Adipocyte (in vitro differentiated cells): ENCODE results near the gene PDCD7.
"Not testable (repeated sequence)": the region's sequence is repeated elsewhere in the genome, so short reads cannot be mapped to it uniquely, and the experiment has no call there.

Experiments
- DNase-seq: peaks from one replicate; pipeline ENCODE4 v3.0.0-alpha.2; 2015; ENCODE audit warnings: low read depth
- H3K27me3 ChIP-seq: replicated peaks from 2 replicates; pipeline ENCODE4 v1.7.0; 2013; ENCODE audit warnings: mild to moderate bottlenecking, low read length, moderate library complexity; ENCODE audit not compliant: control insufficient read depth, insufficient read depth
- H3K36me3 ChIP-seq: 2 replicates; pipeline ENCODE4 v1.7.0; 2013; ENCODE audit warnings: low read length, mild to moderate bottlenecking, moderate library complexity; ENCODE audit not compliant: control insufficient read depth, insufficient read depth, severe bottlenecking
- H3K4me1 ChIP-seq: 2 replicates; pipeline ENCODE4 v1.7.0; 2013; ENCODE audit warnings: mild to moderate bottlenecking, low read length, moderate library complexity; ENCODE audit not compliant: control insufficient read depth, insufficient read depth
- H3K4me3 ChIP-seq: 2 replicates; pipeline ENCODE4 v1.7.0; 2013; ENCODE audit warnings: mild to moderate bottlenecking, low read length, moderate library complexity
- H3K9ac ChIP-seq: 2 replicates; pipeline ENCODE4 v1.7.0; 2013; ENCODE audit warnings: mild to moderate bottlenecking, low read length, moderate library complexity
- H3K9me3 ChIP-seq: 2 replicates; pipeline ENCODE4 v1.7.0; 2013; ENCODE audit warnings: mild to moderate bottlenecking, low read length, moderate library complexity; ENCODE audit not compliant: control insufficient read depth

PDCD7 gene

GRCh38 chr15:65133548-65134200, at the start of gene PDCD7:
Gene PDCD7, minus strand, starts transcription at chr15:65133808. Its CDS starts 27 bp downstream, at chr15:65133781.
- peak; percentile 96 for DNase-seq
- H3K27me3 ChIP-seq, result no peaks in the 10 kb centered on the region

GRCh38 chr15:65182538-65182937, 48.9 kb upstream of the PDCD7 start:
- H3K4me3 ChIP-seq, result peak overlapping the region; percentile 95
- H3K27me3 ChIP-seq, result no peaks in the 10 kb centered on the region
- no peaks in the 10 kb centered on the region for H3K9me3 ChIP-seq
- no peak for DNase-seq
- peaks cover 30% of the 10 kb centered on the region for H3K36me3 ChIP-seq
- peaks cover 18% of the 10 kb centered on the region for H3K4me1 ChIP-seq
- peak overlapping the region; percentile 46 for H3K9ac ChIP-seq

More at GRCh38 chr15:65133548-65134200, at the start of gene PDCD7:
- Histone ChIP-seq H3K4me3 (peak within 1 kb of the TSS; percentile 89), H3K9me3 (no peaks in the 10 kb centered on the region), H3K36me3 (peaks cover 14% of the 10 kb centered on the region), H3K4me1 (peaks cover 13% of the 10 kb centered on the region), H3K9ac (peak within 1 kb of the TSS; percentile 94)

DNA sequence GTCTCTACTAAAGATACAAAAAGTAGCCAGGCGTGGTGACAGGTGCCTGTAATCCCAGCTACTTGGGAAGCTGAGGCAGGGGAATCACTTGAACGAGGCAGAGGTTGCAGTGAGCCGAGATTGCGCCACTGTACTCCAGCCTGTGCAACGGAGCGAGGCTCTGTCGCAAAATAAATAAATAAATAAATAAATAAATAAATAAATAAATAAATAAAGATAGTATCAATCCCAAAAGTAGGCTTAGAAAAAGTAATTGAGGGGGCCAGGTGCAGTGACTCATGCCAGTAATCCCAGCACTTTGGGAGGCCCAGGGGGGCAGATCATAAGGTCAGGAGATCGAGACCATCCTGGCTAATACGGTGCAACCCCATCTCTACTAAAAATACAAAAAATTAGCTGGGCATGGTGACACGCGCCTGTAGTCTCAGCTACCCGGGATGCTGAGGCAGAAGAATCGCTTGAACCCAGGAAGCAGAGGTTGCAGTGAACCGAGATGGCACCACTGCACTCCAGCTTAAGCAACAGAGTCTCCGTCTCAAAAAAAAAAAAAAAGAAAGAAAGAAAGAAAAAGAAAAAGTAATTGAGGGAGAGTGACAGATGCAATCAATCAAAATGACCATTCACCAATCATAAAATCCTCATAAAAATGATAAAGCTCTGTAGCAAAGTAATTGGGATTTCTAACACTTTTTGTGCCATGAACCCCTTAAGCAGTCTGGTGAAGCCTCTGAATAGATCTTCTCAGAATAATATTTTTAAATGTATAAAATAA, 48.2 kb upstream of the PDCD7 start:
- H3K9ac ChIP-seq, result peak overlapping the region; percentile 46
- not testable (repeated sequence) for DNase-seq, H3K4me3 ChIP-seq, H3K27me3 ChIP-seq, H3K9me3 ChIP-seq
- peaks cover 37% of the 10 kb centered on the region for H3K36me3 ChIP-seq
- peaks cover 18% of the 10 kb centered on the region for H3K4me1 ChIP-seq

DNA sequence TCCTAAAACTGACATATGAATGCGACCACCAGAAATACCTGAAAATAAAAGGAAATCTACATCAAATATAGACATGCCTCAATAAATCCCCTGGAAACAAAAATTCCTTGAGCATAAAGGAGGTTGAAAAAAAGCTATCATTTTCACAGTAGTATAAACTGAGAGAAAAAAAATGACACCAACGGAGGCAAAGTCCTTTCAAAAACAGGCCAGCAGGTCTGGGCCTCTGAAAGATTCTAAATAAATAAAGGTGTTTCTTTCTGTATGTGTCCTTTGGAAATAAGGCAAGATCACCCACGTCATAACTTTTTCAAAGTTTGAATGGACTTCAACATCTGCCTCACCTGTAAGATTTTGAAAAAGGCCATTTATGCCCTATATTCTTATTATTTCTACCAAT, 46.6 kb upstream of the PDCD7 start:
- H3K9me3 ChIP-seq, result no peaks in the 10 kb centered on the region
- no peak overlapping the region for H3K4me3 ChIP-seq
- H3K4me1 ChIP-seq, result peaks cover 13% of the 10 kb centered on the region
- no peaks in the 10 kb centered on the region for H3K27me3 ChIP-seq
- H3K36me3 ChIP-seq, result peaks cover 48% of the 10 kb centered on the region
- no peak overlapping the region for H3K9ac ChIP-seq
- no peak for DNase-seq

DNA sequence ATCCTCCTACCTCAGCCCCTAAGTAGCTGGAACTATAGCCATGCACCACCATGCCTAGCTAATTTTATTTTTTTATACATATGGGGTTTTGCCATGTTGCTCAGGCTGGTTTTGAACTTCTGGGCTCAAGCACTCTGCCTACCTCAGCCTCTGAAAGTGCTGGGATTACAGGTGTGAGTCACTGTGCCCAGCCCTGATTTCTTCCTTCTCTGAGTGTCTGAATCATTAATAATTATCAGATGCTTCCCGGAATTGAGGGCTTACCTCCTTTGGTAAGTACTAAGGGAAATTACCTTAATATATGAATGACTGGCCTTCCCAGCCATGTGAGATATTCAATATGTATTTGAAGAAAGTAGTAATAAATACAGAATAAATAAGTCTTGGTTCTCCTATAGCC, 44.3 kb upstream of the PDCD7 start:
- Histone ChIP-seq H3K4me3 (no peak overlapping the region), H3K9me3 (no peaks in the 10 kb centered on the region), H3K27me3 (no peaks in the 10 kb centered on the region), H3K9ac (no peak overlapping the region), H3K4me1 (peaks cover 12% of the 10 kb centered on the region), H3K36me3 (peaks cover 61% of the 10 kb centered on the region)
- no peak for DNase-seq

GRCh38 chr15:65176056-65176455, 42.4 kb upstream of the PDCD7 start:
- H3K27me3 ChIP-seq, result no peaks in the 10 kb centered on the region
- no peak overlapping the region for H3K4me3 ChIP-seq
- no peak overlapping the region for H3K9ac ChIP-seq
- H3K4me1 ChIP-seq, result no peaks in the 10 kb centered on the region
- peaks cover 78% of the 10 kb centered on the region for H3K36me3 ChIP-seq
- no peaks in the 10 kb centered on the region for H3K9me3 ChIP-seq
- peak; percentile 33 for DNase-seq

DNA sequence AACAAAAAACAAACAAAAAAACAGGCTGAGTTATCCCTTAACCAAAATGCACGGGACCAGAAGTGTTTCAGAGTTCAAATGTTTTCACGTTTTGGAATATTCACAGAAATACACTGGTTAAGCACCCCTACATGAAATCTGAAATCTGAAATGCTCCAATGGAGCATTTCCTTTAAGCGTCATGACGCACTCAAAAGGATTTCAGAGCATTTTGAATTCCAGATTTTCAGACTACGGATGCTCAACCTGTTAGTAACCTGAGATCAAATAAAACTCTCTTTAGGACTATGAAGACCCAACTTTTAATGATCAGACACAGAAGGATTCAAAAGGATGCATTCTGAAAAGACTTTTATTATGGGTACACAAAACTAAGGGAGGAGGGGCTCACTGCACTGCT, 41.9 kb upstream of the PDCD7 start:
- H3K4me3 ChIP-seq, result no peak overlapping the region
- no peak overlapping the region for H3K9ac ChIP-seq
- peak; percentile 28 for DNase-seq
- H3K27me3 ChIP-seq, result no peaks in the 10 kb centered on the region
- no peaks in the 10 kb centered on the region for H3K4me1 ChIP-seq
- no peaks in the 10 kb centered on the region for H3K9me3 ChIP-seq
- peaks cover 79% of the 10 kb centered on the region for H3K36me3 ChIP-seq

GRCh38 chr15:65174509-65174908, 40.9 kb upstream of the PDCD7 start:
- H3K4me1 ChIP-seq, result no peaks in the 10 kb centered on the region
- no peak overlapping the region for H3K4me3 ChIP-seq
- no peak overlapping the region for H3K9ac ChIP-seq
- no peak for DNase-seq
- H3K9me3 ChIP-seq, result no peaks in the 10 kb centered on the region
- H3K27me3 ChIP-seq, result no peaks in the 10 kb centered on the region
- H3K36me3 ChIP-seq, result peaks cover 79% of the 10 kb centered on the region

- no peaks in the 10 kb centered on the region for H3K9me3 ChIP-seq
- peaks cover 63% of the 10 kb centered on the region for H3K36me3 ChIP-seq
- no peak for DNase-seq
- no peaks in the 10 kb centered on the region for H3K4me1 ChIP-seq
- H3K4me3 ChIP-seq, result no peak overlapping the region
- H3K27me3 ChIP-seq, result no peaks in the 10 kb centered on the region
- H3K9ac ChIP-seq, result no peak overlapping the region
These were observed 38.9 kb upstream of the PDCD7 start for GRCh38 chr15:65172531-65172930.

GRCh38 chr15:65171428-65171827, 37.8 kb upstream of the PDCD7 start:
- Histone ChIP-seq H3K27me3 (no peaks in the 10 kb centered on the region), H3K4me1 (no peaks in the 10 kb centered on the region), H3K4me3 (no peak overlapping the region), H3K36me3 (peaks cover 60% of the 10 kb centered on the region), H3K9ac (no peak overlapping the region), H3K9me3 (no peaks in the 10 kb centered on the region)
- DNase-seq, result no peak

DNA sequence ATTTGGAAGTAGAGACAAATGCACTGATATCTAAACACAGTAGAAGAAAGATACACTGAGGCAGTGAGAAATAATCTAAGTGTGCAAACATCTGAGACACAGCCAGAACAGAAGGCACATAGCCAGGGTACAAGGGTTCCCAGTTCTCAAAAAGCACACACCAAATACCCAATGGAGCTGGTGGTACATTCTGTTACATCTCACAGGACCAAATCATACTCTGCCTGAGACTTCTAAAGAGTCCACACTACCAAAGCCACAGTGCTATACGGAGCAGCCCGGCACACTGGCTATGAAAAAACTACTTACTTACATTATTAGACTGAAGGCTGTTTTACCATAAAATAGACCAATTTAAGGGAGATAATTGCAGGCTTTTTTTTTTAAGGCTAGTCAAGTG, 32.3 kb upstream of the PDCD7 start:
- Histone ChIP-seq H3K27me3 (no peaks in the 10 kb centered on the region), H3K9ac (no peak overlapping the region), H3K9me3 (no peaks in the 10 kb centered on the region), H3K4me1 (no peaks in the 10 kb centered on the region), H3K4me3 (no peak overlapping the region), H3K36me3 (peaks cover 72% of the 10 kb centered on the region)
- no peak for DNase-seq
